HG03432 (cell line): ENCODE results near the gene TRIM3.

ENCODE experiments used
- ATAC-seq: cut with Tn5 transposase; IDR thresholded peaks from one replicate; pipeline ENCODE4 v1.9.1; 2021; ENCODE audit warnings: mild to moderate bottlenecking, moderate library complexity; ENCODE audit not compliant: unreplicated experiment

TRIM3 gene

DNA sequence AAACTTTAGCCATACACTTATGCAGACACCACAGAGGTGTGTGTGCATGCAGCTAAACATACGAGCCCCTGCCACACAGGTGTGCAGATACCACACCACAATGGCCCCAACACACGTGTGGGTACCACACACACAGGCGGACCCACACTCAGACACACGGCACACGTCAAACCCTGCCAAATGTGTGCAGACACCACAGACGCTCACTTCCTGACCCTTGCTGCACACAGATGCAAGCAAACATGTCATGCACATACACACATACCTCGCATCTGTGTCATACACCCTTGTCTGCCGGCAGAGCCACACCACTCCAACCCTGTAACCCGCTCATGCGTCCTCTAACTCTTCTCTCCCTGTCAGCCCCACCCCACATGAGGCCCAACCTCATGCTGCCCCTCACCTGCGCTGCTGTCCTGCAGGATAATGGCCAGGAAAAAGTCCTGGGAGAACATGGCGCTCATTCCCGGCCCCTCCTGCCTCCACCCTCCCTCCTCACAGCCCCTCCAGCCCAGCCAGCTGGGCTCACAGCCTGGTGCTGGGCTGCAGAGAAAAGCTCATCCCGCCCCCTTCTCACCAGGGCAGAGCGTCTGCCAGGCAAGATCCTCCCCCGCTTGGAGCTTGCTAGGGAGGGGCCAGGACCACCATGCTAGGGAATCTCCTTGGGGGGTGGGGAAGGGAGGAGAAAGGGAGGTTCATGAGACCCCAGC, 69.2 kb downstream of the TRIM3 start:
- no peak for ATAC-seq

DNA sequence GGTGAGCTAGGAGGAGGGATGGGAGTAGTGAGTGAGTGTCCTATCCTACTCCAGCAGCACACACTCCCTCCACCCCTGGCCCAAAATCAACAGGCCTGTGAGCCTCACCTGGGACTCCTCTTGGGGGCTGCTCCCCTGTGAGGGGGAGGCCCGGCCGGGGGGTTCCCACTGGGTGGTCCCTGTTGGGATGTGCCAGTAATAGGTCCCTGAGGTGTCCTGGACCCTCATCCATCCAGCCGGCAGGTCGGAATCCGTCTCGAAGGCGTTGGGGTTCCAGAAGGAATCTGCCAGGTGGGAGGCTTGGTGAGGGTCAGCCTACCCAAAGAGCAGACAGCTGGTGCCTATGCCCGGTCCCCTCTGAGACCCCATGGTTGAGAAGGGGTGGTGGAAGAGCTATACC, 70.2 kb downstream of the TRIM3 start:
- ATAC-seq, result no peak

DNA sequence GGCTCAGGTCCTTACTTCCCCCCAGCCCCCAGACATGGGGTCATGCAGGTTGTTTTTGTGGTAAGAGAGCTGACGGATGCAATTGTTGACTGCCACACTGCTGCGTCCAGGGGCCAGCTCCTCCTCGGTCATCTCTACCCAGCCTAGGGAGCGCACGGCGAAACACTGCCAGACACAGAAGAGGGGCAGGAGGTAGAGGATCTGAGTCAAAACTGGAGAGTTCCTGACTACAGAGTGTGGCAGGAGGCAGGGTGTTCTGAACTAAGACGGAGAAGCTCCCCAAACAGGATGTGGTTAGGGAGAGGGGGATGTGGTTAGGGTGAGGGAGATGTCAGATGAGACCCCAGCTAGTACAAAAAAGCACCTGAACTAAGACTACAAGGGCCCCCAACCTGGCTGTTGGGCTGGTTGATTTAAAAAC, 71.2 kb downstream of the TRIM3 start:
- peak; percentile 97 for ATAC-seq

DNA sequence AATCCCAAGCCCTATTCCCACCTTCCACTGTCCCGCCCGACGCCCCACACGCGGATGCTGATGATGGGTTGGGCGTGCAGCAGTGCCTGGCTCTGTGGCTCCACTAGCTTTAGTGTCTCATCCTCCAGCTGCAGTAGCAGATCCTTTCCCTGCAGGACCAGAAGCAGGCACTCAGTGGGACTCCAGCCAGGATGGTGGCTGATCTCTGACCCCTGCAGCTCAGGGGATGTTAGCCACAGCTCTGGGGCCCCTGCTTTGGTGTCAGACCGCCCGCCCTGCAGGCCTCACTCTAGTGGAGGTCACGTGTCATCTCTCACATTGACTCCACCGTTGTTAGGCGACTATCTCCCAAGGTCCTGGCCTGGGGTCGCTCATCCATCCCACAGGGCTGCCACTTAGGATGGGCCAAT, 71.7 kb downstream of the TRIM3 start:
- ATAC-seq, result peak; percentile 33

DNA sequence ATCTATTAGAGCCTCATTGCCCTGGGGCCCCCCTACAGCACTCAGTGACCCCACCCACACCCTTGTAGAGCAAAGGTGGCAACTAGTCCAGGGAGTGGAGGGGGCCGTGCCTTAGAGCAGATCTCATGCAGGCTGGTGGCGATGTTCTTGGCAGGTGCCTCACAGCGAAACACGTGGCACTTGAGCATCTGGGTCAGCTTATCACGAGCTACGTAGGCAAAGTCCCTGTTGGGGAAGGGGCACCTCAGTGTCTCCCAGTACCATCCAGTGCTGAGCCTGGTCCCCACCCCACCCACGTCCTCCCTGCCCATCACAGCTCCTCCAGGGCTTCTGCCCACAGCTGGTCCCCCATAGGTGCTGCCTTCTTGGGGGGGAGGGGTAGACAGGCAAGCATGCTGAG, 72.3 kb downstream of the TRIM3 start:
- ATAC-seq, result no peak

DNA sequence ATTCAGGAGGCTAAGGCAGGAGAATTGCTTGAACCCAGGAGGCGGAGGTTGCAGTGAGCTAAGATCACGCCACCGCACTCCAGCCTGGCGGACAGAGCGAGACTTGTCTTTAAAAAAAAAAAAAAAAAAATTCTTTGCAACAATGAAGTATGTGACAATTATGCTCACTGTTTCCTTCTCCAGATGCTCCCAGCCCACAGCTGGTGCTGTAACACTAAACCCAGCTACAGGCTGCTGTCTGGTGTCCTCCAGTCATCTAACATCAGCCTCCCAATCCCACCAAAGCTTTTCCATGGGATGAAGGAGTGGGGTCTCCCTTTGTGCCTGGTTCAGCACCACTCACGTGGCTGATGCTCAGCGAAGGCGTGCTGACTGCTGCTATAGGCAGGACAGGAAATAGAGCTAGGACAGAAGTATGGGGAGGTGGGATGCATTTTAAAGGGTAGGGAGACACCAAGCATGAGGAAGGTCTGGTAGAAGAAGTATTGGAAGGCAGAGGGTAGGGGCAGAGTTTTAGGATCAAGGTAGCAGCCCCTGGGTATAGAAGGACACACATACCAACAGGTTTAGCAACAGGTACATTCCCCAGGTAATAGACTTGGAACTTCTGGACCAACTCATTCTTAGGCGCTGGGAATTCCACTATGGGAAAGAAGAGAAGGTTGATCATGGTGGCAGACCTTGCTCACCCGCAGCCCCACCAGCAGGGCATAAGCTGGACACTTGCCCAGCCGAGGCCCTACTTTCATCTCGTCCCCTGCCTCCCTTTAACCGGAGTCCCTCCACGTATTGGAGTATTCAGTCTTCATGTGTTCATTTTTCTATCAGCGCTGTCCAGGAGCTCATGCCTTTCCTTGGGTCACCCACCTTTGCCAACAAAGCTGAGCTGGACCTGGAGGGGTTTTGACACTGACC, 73.1 kb downstream of the TRIM3 start:
- ATAC-seq, result no peak
